B cell (primary cell): ENCODE data around the gene FLAD1. TPM values are rescaled to one million over a fixed set of nuclear protein-coding genes. Genes with fewer than 3 reads are reported as not detected.

Experiments used
- ATAC-seq: fragments of 200-7000 bp; cut with Tn5 transposase; one replicate; pipeline ENCODE4 v1.10.0; 2021; ENCODE audit warnings: low read depth, mild to moderate bottlenecking, moderate number of reproducible peaks, moderate library complexity
- CTCF ChIA-PET: fragments of 350-600 bp; sonication (Branson Sonifier 250); formaldehyde crosslinking; loops from one replicate; lab custom pipeline; 2021; ENCODE audit warnings: antibody characterized with exemption, inconsistent platforms; lab: Charles Lee
- POLR2A ChIA-PET: fragments of 350-600 bp; sonication (Branson Sonifier 250); formaldehyde crosslinking; loops from one replicate; lab custom pipeline; 2021; ENCODE audit warnings: antibody characterized with exemption; lab: Charles Lee
- DNase-seq: peaks from one replicate; pipeline ENCODE4 v3.0.0; 2013
- H2AFZ ChIP-seq: 2 replicates; pipeline ENCODE4 v1.6.1; 2012; ENCODE audit warnings: mild to moderate bottlenecking, low read depth, low read length; ENCODE audit not compliant: insufficient read depth, poor library complexity, severe bottlenecking
- H3K27ac ChIP-seq, 2 donors: 1 replicate in 1 of 2; 2 replicates in 1 of 2; pipeline ENCODE4 v1.5.1; 2012 to 2013; ENCODE audit warnings: low read length in 2 of 2, mild to moderate bottlenecking in 2 of 2, moderate library complexity in 1 of 2
- H3K27me3 ChIP-seq, 4 experiments: fragments of 200-600 bp in 1 of 4; sonication (generic) in 1 of 4; replicated peaks in 1 of 4; 1 replicate in 2 of 4; 2 replicates in 2 of 4; pipeline versions ENCODE4 v1.6.1 to v1.7.0; 2013 to 2016; ENCODE audit warnings: low read length in 3 of 4, mild to moderate bottlenecking in 2 of 4, mixed read lengths in 1 of 4, moderate library complexity in 1 of 4; ENCODE audit not compliant: insufficient read depth in 4 of 4, control insufficient read depth in 3 of 4; ENCODE audit errors: control extremely low read depth in 1 of 4
- H3K36me3 ChIP-seq, 2 experiments: replicated peaks in 1 of 2; 1 replicate in 1 of 2; 2 replicates in 1 of 2; pipeline versions ENCODE4 v1.6.1 to v1.7.1; 2013; ENCODE audit warnings: low read length in 1 of 2; ENCODE audit not compliant: insufficient read depth in 2 of 2, control insufficient read depth in 1 of 2; ENCODE audit errors: control extremely low read depth in 1 of 2, extremely low read depth in 1 of 2
- H3K4me1 ChIP-seq, 2 donors: fragments of 200-600 bp in 1 of 2; sonication (generic) in 1 of 2; 1 replicate in 1 of 2; 2 replicates in 1 of 2; pipeline versions ENCODE4 v1.5.1 to v1.6.1; 2013 to 2017; ENCODE audit warnings: low read length in 2 of 2; ENCODE audit not compliant: control insufficient read depth in 2 of 2, insufficient read depth in 2 of 2
- H3K4me2 ChIP-seq: replicated peaks from 2 replicates; pipeline ENCODE3; 2012; ENCODE audit warnings: mild to moderate bottlenecking, low read depth, low read length; ENCODE audit not compliant: poor library complexity, severe bottlenecking
- H3K4me3 ChIP-seq, 5 experiments: fragments of 200-600 bp in 1 of 5; sonication (generic) in 1 of 5; 1 replicate in 3 of 5; 2 replicates in 2 of 5; pipeline versions ENCODE4 v1.5.1 to v1.7.0; 2011 to 2016; ENCODE audit warnings: low read length in 4 of 5, mild to moderate bottlenecking in 4 of 5, low read depth in 2 of 5, control low read depth in 1 of 5, moderate library complexity in 1 of 5; ENCODE audit not compliant: insufficient read depth in 1 of 5; ENCODE audit errors: control extremely low read depth in 1 of 5, extremely low read depth in 1 of 5
- H3K79me2 ChIP-seq: fragments of 200-600 bp; sonication (generic); one replicate; pipeline ENCODE4 v1.6.0; 2016; ENCODE audit warnings: low read length; ENCODE audit not compliant: control insufficient read depth, insufficient read depth
- H3K9ac ChIP-seq: fragments of 200-600 bp; sonication (generic); 2 replicates; pipeline ENCODE4 v1.6.1; 2017; ENCODE audit warnings: mild to moderate bottlenecking, low read length, moderate library complexity
- H3K9me3 ChIP-seq, 3 donors: one replicate each; pipeline versions ENCODE4 v1.6.1 to v1.7.1; 2013; ENCODE audit warnings: low read length in 2 of 3; ENCODE audit not compliant: control insufficient read depth in 2 of 3, insufficient read depth in 1 of 3; ENCODE audit errors: control extremely low read depth in 1 of 3
- H4K20me1 ChIP-seq: 2 replicates; pipeline ENCODE4 v1.6.0; 2012; ENCODE audit warnings: mild to moderate bottlenecking, low read length; ENCODE audit not compliant: insufficient read depth, control insufficient read depth, poor library complexity, severe bottlenecking
- H3K27ac Mint-ChIP-seq: one replicate; pipeline ENCODE4 v1.8.0; 2021; ENCODE audit warnings: mixed read lengths
- H3K27me3 Mint-ChIP-seq: one replicate; pipeline ENCODE4 v1.8.0; 2021; ENCODE audit warnings: mixed read lengths
- H3K4me1 Mint-ChIP-seq: one replicate; pipeline ENCODE4 v1.8.0; 2021; ENCODE audit warnings: mixed read lengths
- H3K4me3 Mint-ChIP-seq: one replicate; pipeline ENCODE4 v1.8.0; 2021; ENCODE audit warnings: mixed read lengths
- H3K9me3 Mint-ChIP-seq: one replicate; pipeline ENCODE4 v1.8.0; 2022; ENCODE audit warnings: mixed read lengths; ENCODE audit not compliant: insufficient read depth
- CTCF ChIP-seq: fragments of 200-600 bp; IDR thresholded peaks from one replicate; pipeline ENCODE4 v1.8.0; 2022; ENCODE audit warnings: antibody characterized with exemption, mild to moderate bottlenecking
- EZH2 ChIP-seq: IDR thresholded peaks from 2 replicates; pipeline ENCODE4 v1.6.1; 2012; ENCODE audit warnings: borderline replicate concordance, low read depth, mild to moderate bottlenecking, moderate library complexity, low read length; ENCODE audit not compliant: insufficient read depth, poor library complexity, severe bottlenecking
- WGBS: methylation state at CpG from one replicate; pipeline ENCODE4 v1.1.5; 2013; ENCODE audit warnings: missing lambda C conversion rate; ENCODE audit not compliant: insufficient coverage; 5-methylcytosine and 5-hydroxymethylcytosine counted together
- intact Hi-C: fragments of 100-400 bp; cut with micrococcal nuclease; formaldehyde crosslinking; loops from one replicate; pipeline ENCODE4 v1.10.0; 2022
- polyA plus RNA-seq: library from polyadenylated mRNA; depleted of rRNA; stranded (reverse); fragments of >200 nt; gene quantifications from 2 replicates; pipeline ENCODE4 v1.2.3, GENCODE V29; 2012
- total RNA-seq, 2 donors: library from RNA; stranded (reverse); fragments of 120-200 nt in 1 of 2; gene quantifications; 1 replicate in 1 of 2; 2 replicates in 1 of 2; pipeline versions ENCODE4 v1.2.3 to v1.2.4, GENCODE V29; 2013 to 2022

Gene FLAD1
- total and polyA plus RNA-seq, 2 donors (not counting 1 experiment from before 2014, with no cell fraction given) = 51.4 to 83.0 TPM

- Histone ChIP-seq H4K20me1 (peaks cover 5% of the 10 kb centered on the region), H3K4me1 (peaks cover 39 to 53% of the 10 kb centered on the region in 2 donors), H3K27ac (peak overlapping the region; percentile 88 to 89), H3K9me3 (peaks cover 0 to 2% (median 0%) of the 10 kb centered on the region in 3 donors), H3K9ac (peak overlapping the region; percentile 69), H3K4me3 (no peak overlapping the region), H3K27me3 (no peaks in the 10 kb centered on the region), H2AFZ (no peak overlapping the region), H3K4me2 (peak overlapping the region; percentile 92), H3K79me2 (peaks cover 3% of the 10 kb centered on the region), H3K36me3 (peaks cover 0 to 19% of the 10 kb centered on the region in 2 experiments)
- no peaks in the 10 kb centered on the region for H3K9me3 Mint-ChIP-seq
- DNase-seq (no peak), ATAC-seq (no peak)
- peak overlapping the region; percentile 78 for H3K27ac Mint-ChIP-seq
- H3K4me1 Mint-ChIP-seq = peaks cover 54% of the 10 kb centered on the region
- no peak for TF ChIP-seq CTCF
- TF ChIP-seq EZH2 = no peak
- H3K27me3 Mint-ChIP-seq = no peaks in the 10 kb centered on the region
- CTCF ChIA-PET = interaction anchor here (0.8 to 17.4 kb wide), 18 partner anchors 8 to 82 kb away, joined by 3 to 295 read pairs (median 6); partner anchors contain the start of genes CKS1B, FLAD1, LENEP and PMVK
- peak overlapping the region; percentile 42 for H3K4me3 Mint-ChIP-seq
- POLR2A ChIA-PET = interaction anchor here (1.6 kb wide), 1 partner anchor 19 kb away, joined by 4 read pairs; no protein-coding TSS in a partner anchor
- intact Hi-C loops = no loop called here
- 97% methylated on average over 4 of the region's 8 CpGs for WGBS
Measured at GRCh38 chr1:155018617-155019348, 35.6 kb downstream of the FLAD1 start.
